EH (cell line): ENCODE results near the gene SPINK13.
"Not testable (repeated sequence)": the region's sequence is repeated elsewhere in the genome, so short reads cannot be mapped to it uniquely, and the experiment has no call there.

Experiments used
- DNase-seq: peaks from one replicate; pipeline ENCODE4 v3.0.0-alpha.2; 2015; ENCODE audit warnings: low read depth

The SPINK13 gene

GRCh38 chr5:148268566-148268965 lies at the start of gene SPINK13:
Gene SPINK13 (plus strand): TSS chr5:148268794. CDS start chr5:148270073, 1,279 bp downstream.
- DNase-seq, result peak; percentile 66

GRCh38 chr5:148221508-148221907 lies 47.1 kb upstream of the SPINK13 start:
- no peak for DNase-seq

- peak; percentile 26 for DNase-seq
These were observed 44.4 kb upstream of the SPINK13 start for GRCh38 chr5:148224117-148224742.

- DNase-seq, result no peak
These were observed 40.1 kb upstream of the SPINK13 start for GRCh38 chr5:148228392-148228984.

GRCh38 chr5:148229840-148230239 lies 38.8 kb upstream of the SPINK13 start:
- no peak for DNase-seq

- no peak for DNase-seq
These were observed 38.4 kb upstream of the SPINK13 start for GRCh38 chr5:148230240-148230639.

GRCh38 chr5:148237785-148238417 lies 30.7 kb upstream of the SPINK13 start:
- DNase-seq, result no peak

GRCh38 chr5:148238418-148238794 lies 30.2 kb upstream of the SPINK13 start, which contains the start of gene MARCOL:
Gene MARCOL (plus strand): TSS chr5:148238525. CDS start chr5:148238598, 73 bp downstream.
- DNase-seq, result no peak

- DNase-seq, result no peak
These were observed 19.7 kb upstream of the SPINK13 start for GRCh38 chr5:148248894-148249293.

GRCh38 chr5:148255456-148255855 lies 13.1 kb upstream of the SPINK13 start:
- DNase-seq, result no peak

- no peak for DNase-seq
These were observed 9.3 kb upstream of the SPINK13 start for GRCh38 chr5:148259288-148259687.

GRCh38 chr5:148261221-148261620 lies 7.4 kb upstream of the SPINK13 start:
- DNase-seq, result no peak

GRCh38 chr5:148267962-148268361 lies 632 bp upstream of the SPINK13 start:
- DNase-seq, result no peak

GRCh38 chr5:148275129-148275528 lies 6.5 kb downstream of the SPINK13 start:
- DNase-seq, result not testable (repeated sequence)

GRCh38 chr5:148280893-148281292 lies 12.3 kb downstream of the SPINK13 start:
- DNase-seq, result not testable (repeated sequence)

GRCh38 chr5:148281336-148281735 lies 12.7 kb downstream of the SPINK13 start:
- DNase-seq, result not testable (repeated sequence)

GRCh38 chr5:148290271-148291195 lies 21.9 kb downstream of the SPINK13 start:
- peak; percentile 13 for DNase-seq

- no peak for DNase-seq
These were observed 29.1 kb downstream of the SPINK13 start for GRCh38 chr5:148297731-148298130.

- DNase-seq, result no peak
These were observed 37.9 kb downstream of the SPINK13 start for GRCh38 chr5:148306446-148306845.

GRCh38 chr5:148309019-148309418 lies 40.4 kb downstream of the SPINK13 start:
- DNase-seq, result no peak

- no peak for DNase-seq
These were observed 41.2 kb downstream of the SPINK13 start for GRCh38 chr5:148309746-148310145.

- DNase-seq, result no peak
These were observed 42.9 kb downstream of the SPINK13 start for GRCh38 chr5:148311484-148311883.
